Measurements from ENCODE around the gene TSSK3.

Gene TSSK3

DNA sequence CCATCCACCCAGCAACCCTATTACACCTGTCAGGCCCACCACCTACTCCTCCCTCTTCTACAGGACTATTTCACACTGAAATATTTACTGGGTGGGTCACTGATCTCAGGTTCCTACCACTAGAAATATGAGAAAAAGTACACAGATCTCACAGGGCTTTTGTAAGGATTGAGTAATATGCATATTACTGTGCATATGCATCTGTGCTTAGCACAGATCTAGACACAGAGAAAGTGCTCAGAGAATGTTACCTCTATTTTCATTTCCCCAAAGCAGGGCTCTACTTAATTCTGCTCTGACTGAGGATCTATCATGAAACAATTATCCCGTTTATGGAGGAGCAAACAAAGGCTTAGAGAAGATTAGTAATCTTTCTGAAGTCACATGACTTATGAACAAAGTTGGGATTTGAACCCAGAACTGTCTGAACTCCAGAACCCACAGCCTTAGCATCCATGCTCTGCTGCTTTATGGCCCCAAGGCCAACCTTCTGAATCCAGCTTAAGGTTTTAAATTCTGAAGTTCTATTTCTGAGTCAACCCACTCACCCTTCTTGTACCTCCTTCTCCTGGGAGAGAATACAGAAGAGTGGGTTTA, 11.8 kb downstream of the TSSK3 start:
- DNase-seq (ENCODE audit: low read depth) = no peak
- no peak overlapping the region for H3K4me3 ChIP-seq (ENCODE audit: low read depth, low read length)
- no peak for TF ChIP-seq MAX (IDR thresholded peaks at IDR 0.05; ENCODE audit: low read depth, low read length)
- TF ChIP-seq, protein P1, sequence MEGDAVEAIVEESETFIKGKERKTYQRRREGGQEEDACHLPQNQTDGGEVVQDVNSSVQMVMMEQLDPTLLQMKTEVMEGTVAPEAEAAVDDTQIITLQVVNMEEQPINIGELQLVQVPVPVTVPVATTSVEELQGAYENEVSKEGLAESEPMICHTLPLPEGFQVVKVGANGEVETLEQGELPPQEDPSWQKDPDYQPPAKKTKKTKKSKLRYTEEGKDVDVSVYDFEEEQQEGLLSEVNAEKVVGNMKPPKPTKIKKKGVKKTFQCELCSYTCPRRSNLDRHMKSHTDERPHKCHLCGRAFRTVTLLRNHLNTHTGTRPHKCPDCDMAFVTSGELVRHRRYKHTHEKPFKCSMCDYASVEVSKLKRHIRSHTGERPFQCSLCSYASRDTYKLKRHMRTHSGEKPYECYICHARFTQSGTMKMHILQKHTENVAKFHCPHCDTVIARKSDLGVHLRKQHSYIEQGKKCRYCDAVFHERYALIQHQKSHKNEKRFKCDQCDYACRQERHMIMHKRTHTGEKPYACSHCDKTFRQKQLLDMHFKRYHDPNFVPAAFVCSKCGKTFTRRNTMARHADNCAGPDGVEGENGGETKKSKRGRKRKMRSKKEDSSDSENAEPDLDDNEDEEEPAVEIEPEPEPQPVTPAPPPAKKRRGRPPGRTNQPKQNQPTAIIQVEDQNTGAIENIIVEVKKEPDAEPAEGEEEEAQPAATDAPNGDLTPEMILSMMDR (IDR thresholded peaks at IDR 0.05; ENCODE audit: low read depth, low read length) = no peak
- no peak for TF ChIP-seq MYC (IDR thresholded peaks at IDR 0.05; ENCODE audit: low read depth, low read length)
- no peak for TF ChIP-seq POLR2A (IDR thresholded peaks at IDR 0.05; ENCODE audit: extremely low read depth, insufficient read length)

DNA sequence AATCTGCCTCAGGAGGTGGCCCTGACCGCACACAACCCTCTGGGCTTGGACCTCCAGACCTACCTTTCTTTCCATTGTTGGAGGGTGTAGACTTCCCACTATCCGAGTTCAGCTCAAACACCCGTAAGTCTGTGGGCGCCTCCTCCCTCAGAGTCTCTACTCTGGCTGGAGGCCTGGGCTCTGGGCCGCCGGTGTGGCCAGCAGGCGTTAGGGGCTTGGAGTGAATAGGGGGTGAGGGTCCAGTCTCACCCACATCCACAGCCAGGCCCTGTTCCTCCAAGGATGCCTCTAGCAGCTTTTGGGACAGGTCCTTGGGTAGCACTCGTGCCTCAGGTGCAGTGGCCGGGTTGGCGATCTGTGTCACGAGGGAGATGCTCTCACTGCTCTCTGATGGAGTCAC, 13.9 kb downstream of the TSSK3 start:
- TF ChIP-seq, protein P1 (IDR thresholded peaks at IDR 0.05; ENCODE audit: low read depth, low read length) = no peak
- TF ChIP-seq POLR2A (IDR thresholded peaks at IDR 0.05; ENCODE audit: extremely low read depth, insufficient read length) = no peak
- TF ChIP-seq MYC (IDR thresholded peaks at IDR 0.05; ENCODE audit: low read depth, low read length) = no peak
- no peak for TF ChIP-seq MAX (IDR thresholded peaks at IDR 0.05; ENCODE audit: low read depth, low read length)
- no peak overlapping the region for H3K4me3 ChIP-seq (ENCODE audit: low read depth, low read length)
- DNase-seq (ENCODE audit: low read depth) = no peak

DNA sequence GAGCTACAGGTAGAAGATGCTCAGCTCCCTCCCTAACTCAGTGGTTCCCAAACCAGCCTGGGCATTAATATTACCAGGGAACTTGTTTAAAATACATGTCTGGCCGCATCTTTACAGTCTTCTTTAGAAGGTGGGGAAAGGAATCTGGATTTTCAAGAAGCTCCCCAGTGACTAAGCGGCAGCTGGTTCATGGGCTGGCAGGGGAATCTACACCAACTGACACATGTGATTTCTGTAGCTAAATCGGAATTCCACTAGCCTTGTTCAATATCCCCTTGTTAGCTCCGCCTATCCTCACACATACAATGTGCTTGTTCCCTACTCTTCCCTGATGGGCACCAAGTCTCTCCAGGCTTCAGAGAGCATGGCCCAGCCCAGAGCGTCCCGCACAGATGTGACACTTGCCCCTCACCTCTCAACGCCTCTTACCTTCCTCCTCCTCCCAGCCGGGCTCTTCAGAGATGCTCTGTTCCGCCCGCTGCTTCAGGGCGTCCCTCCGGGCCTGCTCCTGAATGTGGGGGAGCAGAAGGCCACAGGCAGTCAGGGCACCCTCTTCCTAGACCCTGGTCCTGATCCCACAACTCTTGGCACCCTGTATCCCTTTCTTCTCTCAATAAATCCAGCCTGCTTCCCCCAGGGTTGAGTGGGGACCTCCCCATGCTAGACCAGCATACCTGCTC, 15.3 kb downstream of the TSSK3 start:
- no peak for DNase-seq (ENCODE audit: low read depth)
- TF ChIP-seq POLR2A (IDR thresholded peaks at IDR 0.05; ENCODE audit: extremely low read depth, insufficient read length) = no peak
- TF ChIP-seq, protein P1 (IDR thresholded peaks at IDR 0.05; ENCODE audit: low read depth, low read length) = no peak
- TF ChIP-seq MAX (IDR thresholded peaks at IDR 0.05; ENCODE audit: low read depth, low read length) = no peak
- no peak for TF ChIP-seq MYC (IDR thresholded peaks at IDR 0.05; ENCODE audit: low read depth, low read length)
- no peak overlapping the region for H3K4me3 ChIP-seq (ENCODE audit: low read depth, low read length)

DNA sequence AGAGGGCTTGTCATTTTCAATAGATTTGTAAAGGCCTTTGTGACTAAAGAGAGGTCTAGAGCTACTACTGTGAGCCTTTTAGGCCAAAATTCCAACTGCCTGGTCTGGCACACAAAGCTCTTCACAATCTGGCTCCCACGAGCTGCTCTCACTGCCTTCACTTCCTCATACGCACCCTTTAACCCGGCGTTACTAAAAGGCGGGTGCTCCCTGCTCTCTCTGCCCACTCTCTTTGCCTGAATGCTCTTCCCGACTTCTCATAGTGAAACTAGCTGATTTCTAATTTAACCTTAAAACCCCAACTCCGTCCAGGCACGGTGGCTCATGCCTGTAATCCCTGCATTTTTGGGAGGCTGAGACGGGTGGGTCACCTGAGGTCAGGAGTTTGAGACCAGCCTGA, 17.7 kb downstream of the TSSK3 start:
- no peak for DNase-seq (ENCODE audit: low read depth)
- TF ChIP-seq MYC (IDR thresholded peaks at IDR 0.05; ENCODE audit: low read depth, low read length) (no peak), POLR2A (IDR thresholded peaks at IDR 0.05; ENCODE audit: extremely low read depth, insufficient read length) (no peak), MAX (IDR thresholded peaks at IDR 0.05; ENCODE audit: low read depth, low read length) (no peak)
- TF ChIP-seq, protein P1 (IDR thresholded peaks at IDR 0.05; ENCODE audit: low read depth, low read length) = no peak
- no peak overlapping the region for H3K4me3 ChIP-seq (ENCODE audit: low read depth, low read length)

- TF ChIP-seq, protein P1 (IDR thresholded peaks at IDR 0.05; ENCODE audit: low read depth, low read length) = no peak
- no peak for TF ChIP-seq MAX (IDR thresholded peaks at IDR 0.05; ENCODE audit: low read depth, low read length)
- no peak for DNase-seq (ENCODE audit: low read depth)
- no peak overlapping the region for H3K4me3 ChIP-seq (ENCODE audit: low read depth, low read length)
Observed at GRCh38 chr1:32386676-32387392, 24.5 kb downstream of the TSSK3 start.
